Measurements from ENCODE around the gene GKN1.

GRCh38 chr2:69017080-69017479 is 42.6 kb downstream of the GKN1 start:
- TF ChIP-seq CTCF (conservative IDR thresholded peaks at IDR 0.05; ENCODE audit: low read depth, low read length) = no peak
- no peak for TF ChIP-seq EZH2 (IDR thresholded peaks at IDR 0.05; ENCODE audit: borderline replicate concordance, low read depth, low read length, poor library complexity, severe bottlenecking)

Measured in A673 (cell line).